ENCODE results near the gene GAGE12G. TPM values are rescaled to one million over a fixed set of nuclear protein-coding genes. Genes with fewer than 3 reads are reported as not detected.
"Not testable (repeated sequence)": the region's sequence is repeated elsewhere in the genome, so short reads cannot be mapped to it uniquely, and the experiment has no call there.

GAGE12G gene, protein sequence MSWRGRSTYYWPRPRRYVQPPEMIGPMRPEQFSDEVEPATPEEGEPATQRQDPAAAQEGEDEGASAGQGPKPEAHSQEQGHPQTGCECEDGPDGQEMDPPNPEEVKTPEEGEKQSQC
- total RNA-seq: not detected in 2 replicates

DNA sequence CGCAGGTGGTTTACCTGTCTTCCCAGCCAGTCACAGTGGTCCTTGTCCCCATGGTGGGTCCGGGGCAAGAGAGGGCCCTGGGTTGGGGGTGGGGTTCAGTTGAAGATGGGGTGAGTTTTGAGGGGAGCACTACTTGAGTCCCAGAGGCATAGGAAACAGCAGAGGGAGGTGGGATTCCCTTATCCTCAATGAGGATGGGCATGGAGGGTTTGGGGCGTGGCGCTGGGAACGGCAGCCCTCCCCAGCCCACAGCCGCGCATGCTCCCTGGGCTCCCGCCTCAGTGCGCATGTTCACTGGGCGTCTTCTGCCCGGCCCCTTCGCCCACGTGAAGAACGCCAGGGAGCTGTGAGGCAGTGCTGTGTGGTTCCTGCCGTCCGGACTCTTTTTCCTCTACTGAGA is at the start of gene GAGE12G:
GAGE12G (plus strand) TSS at position 301 of the 400 bp plus-strand sequence. CDS start 1,155 bp downstream, outside the sequence.
- H3K4me3 ChIP-seq (ENCODE audit: low read depth, low read length); DNase-seq (ENCODE audit: low read depth): not testable (repeated sequence)

DNA sequence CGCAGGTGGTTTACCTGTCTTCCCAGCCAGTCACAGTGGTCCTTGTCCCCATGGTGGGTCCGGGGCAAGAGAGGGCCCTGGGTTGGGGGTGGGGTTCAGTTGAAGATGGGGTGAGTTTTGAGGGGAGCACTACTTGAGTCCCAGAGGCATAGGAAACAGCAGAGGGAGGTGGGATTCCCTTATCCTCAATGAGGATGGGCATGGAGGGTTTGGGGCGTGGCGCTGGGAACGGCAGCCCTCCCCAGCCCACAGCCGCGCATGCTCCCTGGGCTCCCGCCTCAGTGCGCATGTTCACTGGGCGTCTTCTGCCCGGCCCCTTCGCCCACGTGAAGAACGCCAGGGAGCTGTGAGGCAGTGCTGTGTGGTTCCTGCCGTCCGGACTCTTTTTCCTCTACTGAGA is 38.3 kb upstream of the GAGE12G start, which contains the start of gene GAGE12C:
GAGE12C (plus strand) TSS at position 301 of the 400 bp plus-strand sequence. CDS start 1,155 bp downstream, outside the sequence.
- DNase-seq (ENCODE audit: low read depth); H3K4me3 ChIP-seq (ENCODE audit: low read depth, low read length): not testable (repeated sequence)

DNA sequence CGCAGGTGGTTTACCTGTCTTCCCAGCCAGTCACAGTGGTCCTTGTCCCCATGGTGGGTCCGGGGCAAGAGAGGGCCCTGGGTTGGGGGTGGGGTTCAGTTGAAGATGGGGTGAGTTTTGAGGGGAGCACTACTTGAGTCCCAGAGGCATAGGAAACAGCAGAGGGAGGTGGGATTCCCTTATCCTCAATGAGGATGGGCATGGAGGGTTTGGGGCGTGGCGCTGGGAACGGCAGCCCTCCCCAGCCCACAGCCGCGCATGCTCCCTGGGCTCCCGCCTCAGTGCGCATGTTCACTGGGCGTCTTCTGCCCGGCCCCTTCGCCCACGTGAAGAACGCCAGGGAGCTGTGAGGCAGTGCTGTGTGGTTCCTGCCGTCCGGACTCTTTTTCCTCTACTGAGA is 28.8 kb upstream of the GAGE12G start, which contains the start of gene GAGE12D:
GAGE12D (plus strand) TSS at position 301 of the 400 bp plus-strand sequence. CDS start 1,155 bp downstream, outside the sequence.
- not testable (repeated sequence) for DNase-seq (ENCODE audit: low read depth); H3K4me3 ChIP-seq (ENCODE audit: low read depth, low read length)

DNA sequence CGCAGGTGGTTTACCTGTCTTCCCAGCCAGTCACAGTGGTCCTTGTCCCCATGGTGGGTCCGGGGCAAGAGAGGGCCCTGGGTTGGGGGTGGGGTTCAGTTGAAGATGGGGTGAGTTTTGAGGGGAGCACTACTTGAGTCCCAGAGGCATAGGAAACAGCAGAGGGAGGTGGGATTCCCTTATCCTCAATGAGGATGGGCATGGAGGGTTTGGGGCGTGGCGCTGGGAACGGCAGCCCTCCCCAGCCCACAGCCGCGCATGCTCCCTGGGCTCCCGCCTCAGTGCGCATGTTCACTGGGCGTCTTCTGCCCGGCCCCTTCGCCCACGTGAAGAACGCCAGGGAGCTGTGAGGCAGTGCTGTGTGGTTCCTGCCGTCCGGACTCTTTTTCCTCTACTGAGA is 19.2 kb upstream of the GAGE12G start, which contains the start of gene GAGE12E:
GAGE12E (plus strand) TSS at position 301 of the 400 bp plus-strand sequence. CDS start 1,155 bp downstream, outside the sequence.
- DNase-seq (ENCODE audit: low read depth); H3K4me3 ChIP-seq (ENCODE audit: low read depth, low read length): not testable (repeated sequence)

DNA sequence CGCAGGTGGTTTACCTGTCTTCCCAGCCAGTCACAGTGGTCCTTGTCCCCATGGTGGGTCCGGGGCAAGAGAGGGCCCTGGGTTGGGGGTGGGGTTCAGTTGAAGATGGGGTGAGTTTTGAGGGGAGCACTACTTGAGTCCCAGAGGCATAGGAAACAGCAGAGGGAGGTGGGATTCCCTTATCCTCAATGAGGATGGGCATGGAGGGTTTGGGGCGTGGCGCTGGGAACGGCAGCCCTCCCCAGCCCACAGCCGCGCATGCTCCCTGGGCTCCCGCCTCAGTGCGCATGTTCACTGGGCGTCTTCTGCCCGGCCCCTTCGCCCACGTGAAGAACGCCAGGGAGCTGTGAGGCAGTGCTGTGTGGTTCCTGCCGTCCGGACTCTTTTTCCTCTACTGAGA is 9.7 kb upstream of the GAGE12G start, which contains the start of gene GAGE12F:
GAGE12F (plus strand) TSS at position 301 of the 400 bp plus-strand sequence. CDS start 1,155 bp downstream, outside the sequence.
- not testable (repeated sequence) for DNase-seq (ENCODE audit: low read depth); H3K4me3 ChIP-seq (ENCODE audit: low read depth, low read length)

DNA sequence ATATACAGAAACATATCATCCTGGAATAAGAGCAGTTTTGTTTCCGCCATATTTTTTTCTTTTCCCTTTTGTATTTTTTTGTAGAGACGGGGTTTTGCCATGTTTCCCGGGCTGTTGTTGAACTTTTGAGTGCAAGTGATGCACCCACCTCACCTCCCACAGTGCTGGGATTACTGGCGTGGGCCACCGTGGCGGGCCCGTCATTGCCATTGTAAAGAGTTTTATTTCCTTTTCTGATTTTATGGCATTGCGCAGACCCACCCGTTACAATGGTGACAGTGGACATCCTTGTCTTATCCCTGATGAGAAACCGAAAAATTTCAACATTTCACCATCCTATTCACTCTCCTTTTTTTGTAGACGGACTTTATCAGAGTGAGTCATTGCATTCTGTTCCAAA is 1.5 kb upstream of the GAGE12G start:
- not testable (repeated sequence) for H3K4me3 ChIP-seq (ENCODE audit: low read depth, low read length); DNase-seq (ENCODE audit: low read depth)

DNA sequence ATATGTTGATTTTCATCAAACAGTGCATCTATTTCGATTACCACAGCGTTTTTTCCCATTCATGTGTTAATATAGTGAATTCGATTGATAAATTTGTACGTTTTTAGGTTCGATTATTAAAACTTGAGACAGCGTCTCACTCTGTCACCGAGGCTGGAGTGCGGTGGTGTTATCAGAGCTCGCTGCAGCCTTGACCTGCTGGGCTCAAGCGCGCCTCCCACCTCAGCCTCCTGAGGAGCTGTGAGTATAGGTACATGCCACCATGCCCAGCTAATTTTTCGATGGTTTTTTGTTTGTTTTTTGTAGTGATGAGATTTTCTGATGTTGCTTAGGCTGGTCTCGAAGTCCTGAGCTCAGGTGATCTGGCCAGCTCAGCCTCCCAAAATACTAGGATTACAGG is 1.0 kb upstream of the GAGE12G start:
- not testable (repeated sequence) for DNase-seq (ENCODE audit: low read depth); H3K4me3 ChIP-seq (ENCODE audit: low read depth, low read length)

DNA sequence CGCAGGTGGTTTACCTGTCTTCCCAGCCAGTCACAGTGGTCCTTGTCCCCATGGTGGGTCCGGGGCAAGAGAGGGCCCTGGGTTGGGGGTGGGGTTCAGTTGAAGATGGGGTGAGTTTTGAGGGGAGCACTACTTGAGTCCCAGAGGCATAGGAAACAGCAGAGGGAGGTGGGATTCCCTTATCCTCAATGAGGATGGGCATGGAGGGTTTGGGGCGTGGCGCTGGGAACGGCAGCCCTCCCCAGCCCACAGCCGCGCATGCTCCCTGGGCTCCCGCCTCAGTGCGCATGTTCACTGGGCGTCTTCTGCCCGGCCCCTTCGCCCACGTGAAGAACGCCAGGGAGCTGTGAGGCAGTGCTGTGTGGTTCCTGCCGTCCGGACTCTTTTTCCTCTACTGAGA is 9.4 kb downstream of the GAGE12G start, which contains the start of gene GAGE12H:
GAGE12H (plus strand) TSS at position 301 of the 400 bp plus-strand sequence. CDS start 1,155 bp downstream, outside the sequence.
- not testable (repeated sequence) for DNase-seq (ENCODE audit: low read depth); H3K4me3 ChIP-seq (ENCODE audit: low read depth, low read length)

DNA sequence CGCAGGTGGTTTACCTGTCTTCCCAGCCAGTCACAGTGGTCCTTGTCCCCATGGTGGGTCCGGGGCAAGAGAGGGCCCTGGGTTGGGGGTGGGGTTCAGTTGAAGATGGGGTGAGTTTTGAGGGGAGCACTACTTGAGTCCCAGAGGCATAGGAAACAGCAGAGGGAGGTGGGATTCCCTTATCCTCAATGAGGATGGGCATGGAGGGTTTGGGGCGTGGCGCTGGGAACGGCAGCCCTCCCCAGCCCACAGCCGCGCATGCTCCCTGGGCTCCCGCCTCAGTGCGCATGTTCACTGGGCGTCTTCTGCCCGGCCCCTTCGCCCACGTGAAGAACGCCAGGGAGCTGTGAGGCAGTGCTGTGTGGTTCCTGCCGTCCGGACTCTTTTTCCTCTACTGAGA is 19.0 kb downstream of the GAGE12G start, which contains the start of gene GAGE2A:
GAGE2A (plus strand) TSS at position 301 of the 400 bp plus-strand sequence. CDS start 1,155 bp downstream, outside the sequence.
- not testable (repeated sequence) for DNase-seq (ENCODE audit: low read depth); H3K4me3 ChIP-seq (ENCODE audit: low read depth, low read length)

DNA sequence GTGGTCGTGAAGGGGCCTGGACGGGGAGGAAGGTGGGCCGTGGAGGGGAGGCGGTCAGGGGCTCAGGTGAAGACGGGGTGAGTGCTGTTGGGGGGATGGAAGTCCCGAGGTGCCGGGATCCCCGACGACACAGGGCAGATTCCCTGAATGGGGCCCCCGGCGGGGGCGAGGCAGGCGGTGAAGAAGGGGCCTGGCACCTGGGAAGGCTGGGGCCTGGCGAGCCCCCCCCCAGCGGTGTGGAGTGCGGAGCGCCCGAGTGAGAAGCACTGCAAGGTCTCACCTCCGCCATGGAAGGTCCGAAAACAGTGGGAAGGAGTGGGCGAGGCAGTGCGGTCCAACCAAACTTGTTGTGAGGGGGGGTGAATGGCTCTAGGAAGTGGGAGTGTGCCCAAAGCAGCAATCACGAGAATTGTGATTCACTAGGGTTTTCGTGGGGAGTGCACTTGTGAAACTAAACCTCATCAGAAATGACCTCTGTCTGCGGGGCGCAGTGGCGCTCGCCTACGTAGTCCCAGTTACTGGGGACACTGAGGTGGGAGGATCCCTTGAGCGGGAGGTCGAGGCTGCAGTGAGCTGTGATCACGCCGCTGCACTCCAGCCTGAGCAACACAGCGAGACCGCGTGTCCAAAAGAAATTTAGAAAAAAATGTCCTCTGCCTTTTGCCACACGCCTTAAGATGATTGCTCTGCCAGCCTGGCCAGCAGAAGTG is 19.7 kb downstream of the GAGE12G start:
- not testable (repeated sequence) for DNase-seq (ENCODE audit: low read depth); H3K4me3 ChIP-seq (ENCODE audit: low read depth, low read length)

DNA sequence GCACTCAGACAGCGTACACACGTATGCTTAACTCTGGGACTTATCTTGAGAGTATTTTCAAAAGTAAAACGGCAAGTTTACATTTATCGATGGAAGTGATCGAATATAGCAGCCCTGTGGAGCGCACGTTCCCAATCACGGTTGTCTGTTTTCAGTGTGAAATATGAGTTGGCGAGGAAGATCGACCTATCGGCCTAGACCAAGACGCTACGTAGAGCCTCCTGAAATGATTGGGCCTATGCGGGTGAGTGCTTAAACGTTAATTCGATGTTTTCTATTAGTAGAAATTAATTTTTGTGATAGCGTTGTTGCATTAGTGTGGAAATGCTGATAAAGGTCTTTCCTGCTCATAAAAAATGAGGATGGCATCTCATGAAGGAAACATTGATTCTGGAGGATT is 20.3 kb downstream of the GAGE12G start:
- H3K4me3 ChIP-seq (ENCODE audit: low read depth, low read length): not testable (repeated sequence)

DNA sequence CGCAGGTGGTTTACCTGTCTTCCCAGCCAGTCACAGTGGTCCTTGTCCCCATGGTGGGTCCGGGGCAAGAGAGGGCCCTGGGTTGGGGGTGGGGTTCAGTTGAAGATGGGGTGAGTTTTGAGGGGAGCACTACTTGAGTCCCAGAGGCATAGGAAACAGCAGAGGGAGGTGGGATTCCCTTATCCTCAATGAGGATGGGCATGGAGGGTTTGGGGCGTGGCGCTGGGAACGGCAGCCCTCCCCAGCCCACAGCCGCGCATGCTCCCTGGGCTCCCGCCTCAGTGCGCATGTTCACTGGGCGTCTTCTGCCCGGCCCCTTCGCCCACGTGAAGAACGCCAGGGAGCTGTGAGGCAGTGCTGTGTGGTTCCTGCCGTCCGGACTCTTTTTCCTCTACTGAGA is 28.5 kb downstream of the GAGE12G start, which contains the start of gene GAGE1:
GAGE1 (plus strand) TSS at position 301 of the 400 bp plus-strand sequence. CDS start 1,155 bp downstream, outside the sequence.
- DNase-seq (ENCODE audit: low read depth); H3K4me3 ChIP-seq (ENCODE audit: low read depth, low read length): not testable (repeated sequence)

More for the DNA sequence above, 20.3 kb downstream of the GAGE12G start:
- not testable (repeated sequence) for DNase-seq (ENCODE audit: low read depth)

DNA sequence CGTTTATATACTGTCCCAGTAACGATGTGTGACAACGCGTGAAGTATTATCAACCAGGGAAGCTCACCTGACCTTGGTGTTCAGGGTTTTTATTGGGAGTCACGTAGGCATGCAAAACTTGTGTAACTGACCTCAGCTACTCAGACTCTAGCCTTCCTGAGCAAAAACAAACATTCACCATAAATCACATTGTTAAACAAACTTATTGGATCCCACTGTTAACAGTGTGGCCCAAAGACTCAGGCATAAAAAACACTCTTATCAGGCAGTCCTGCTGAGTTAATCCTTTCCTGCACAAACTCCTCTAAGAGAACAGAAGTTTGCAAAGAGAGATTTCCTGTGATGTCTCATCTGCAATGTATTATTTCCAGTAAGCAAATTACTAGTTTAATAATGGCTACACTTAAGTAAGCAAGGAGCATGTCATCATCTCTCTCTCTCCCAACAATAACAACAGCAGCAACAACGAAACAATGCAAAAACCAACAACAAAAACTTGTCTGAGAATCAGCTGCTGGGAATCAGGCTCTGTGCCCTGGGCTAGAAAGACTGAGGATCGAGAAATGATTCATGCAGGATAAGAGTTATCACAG is 40.6 kb downstream of the GAGE12G start:
- DNase-seq (ENCODE audit: low read depth): no peak
- TF ChIP-seq, protein P1, sequence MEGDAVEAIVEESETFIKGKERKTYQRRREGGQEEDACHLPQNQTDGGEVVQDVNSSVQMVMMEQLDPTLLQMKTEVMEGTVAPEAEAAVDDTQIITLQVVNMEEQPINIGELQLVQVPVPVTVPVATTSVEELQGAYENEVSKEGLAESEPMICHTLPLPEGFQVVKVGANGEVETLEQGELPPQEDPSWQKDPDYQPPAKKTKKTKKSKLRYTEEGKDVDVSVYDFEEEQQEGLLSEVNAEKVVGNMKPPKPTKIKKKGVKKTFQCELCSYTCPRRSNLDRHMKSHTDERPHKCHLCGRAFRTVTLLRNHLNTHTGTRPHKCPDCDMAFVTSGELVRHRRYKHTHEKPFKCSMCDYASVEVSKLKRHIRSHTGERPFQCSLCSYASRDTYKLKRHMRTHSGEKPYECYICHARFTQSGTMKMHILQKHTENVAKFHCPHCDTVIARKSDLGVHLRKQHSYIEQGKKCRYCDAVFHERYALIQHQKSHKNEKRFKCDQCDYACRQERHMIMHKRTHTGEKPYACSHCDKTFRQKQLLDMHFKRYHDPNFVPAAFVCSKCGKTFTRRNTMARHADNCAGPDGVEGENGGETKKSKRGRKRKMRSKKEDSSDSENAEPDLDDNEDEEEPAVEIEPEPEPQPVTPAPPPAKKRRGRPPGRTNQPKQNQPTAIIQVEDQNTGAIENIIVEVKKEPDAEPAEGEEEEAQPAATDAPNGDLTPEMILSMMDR (IDR thresholded peaks at IDR 0.05; ENCODE audit: insufficient read depth, low read depth, low read length): no peak
- H3K4me3 ChIP-seq (ENCODE audit: low read depth, low read length): no peak overlapping the region

Measured in fibroblast of villous mesenchyme (primary cell).